Measurements from ENCODE around the gene MAX. TPM values are rescaled to one million over a fixed set of nuclear protein-coding genes. Genes with fewer than 3 reads are reported as not detected.

The MAX gene
- total RNA-seq, 1 experiment from 2014 or later = 72.9 TPM

GRCh38 chr14:65052832-65053231 lies 49.5 kb downstream of the MAX start:
- Mint-ChIP-seq H3K27me3 (ENCODE audit: low read depth) (no peaks in the 10 kb centered on the region), H3K4me3 (no peak overlapping the region), H3K9me3 (no peaks in the 10 kb centered on the region), H3K36me3 (ENCODE audit: insufficient read depth in 1 of 3, low read depth in 3 of 3) (peaks cover under 1 to 30% (median 20%) of the 10 kb centered on the region in 3 experiments), H3K4me1 (no peaks in the 10 kb centered on the region; a peak in 1 of 4 replicates), H3K27ac (peak overlapping the region in 2 of 3 experiments; percentile 7 to 87; a peak in 1 of 7 replicates)
- H3K79me1 ChIP-seq (ENCODE audit: insufficient read depth, low read depth, low read length, poor library complexity, severe bottlenecking) = no peaks in the 10 kb centered on the region
- H3K23me2 ChIP-seq (ENCODE audit: insufficient read length, low read depth, low read length, poor library complexity, severe bottlenecking) = no peaks in the 10 kb centered on the region
- no peak overlapping the region for H3K9ac ChIP-seq (ENCODE audit: extremely low read depth, insufficient read length, low read length)
- no peak overlapping the region for H3T11ph ChIP-seq (ENCODE audit: low read length)
- H3K9me3 ChIP-seq (ENCODE audit: control insufficient read depth, low read depth, low read length) = no peaks in the 10 kb centered on the region
- H3K4me1 ChIP-seq (ENCODE audit: insufficient read depth, low read length) = no peaks in the 10 kb centered on the region
- H2BK120ac ChIP-seq (ENCODE audit: low read depth, low read length, poor library complexity, severe bottlenecking) = no peak overlapping the region
- H3K4ac ChIP-seq (ENCODE audit: low read depth, low read length) = no peak overlapping the region
- H3K56ac ChIP-seq (ENCODE audit: insufficient read length, low read depth, low read length) = no peak overlapping the region
- no peak overlapping the region for H3K23ac ChIP-seq (ENCODE audit: insufficient read length, low read depth, low read length)
- H3K27me3 ChIP-seq (ENCODE audit: insufficient read depth, low read length) = no peaks in the 10 kb centered on the region
- H3K79me2 ChIP-seq (ENCODE audit: insufficient read depth, low read length) = peaks cover 2% of the 10 kb centered on the region; the same call in 1 of the 2 replicates
- WGBS (ENCODE audit: extremely low coverage, insufficient read length, low lambda C conversion rate) = no CpG with 5 or more reads among the region's 4 CpGs
- H2BK15ac ChIP-seq (ENCODE audit: low read depth, low read length) = no peak overlapping the region
- no peak overlapping the region for H3K14ac ChIP-seq (ENCODE audit: insufficient read depth, low read length)
- H2BK20ac ChIP-seq (ENCODE audit: low read depth, low read length, poor library complexity, severe bottlenecking) = no peak overlapping the region
- DNase-seq = no peak
- H4K8ac ChIP-seq (replicated peaks; ENCODE audit: insufficient read length, low read depth, low read length) = no peak overlapping the region
- H2BK12ac ChIP-seq (ENCODE audit: insufficient read length, low read depth, low read length) = no peak overlapping the region
- H2BK5ac ChIP-seq (ENCODE audit: insufficient read length, low read length) = no peak overlapping the region
- no peak overlapping the region for H2AFZ ChIP-seq (ENCODE audit: low read length)
- H4K20me1 ChIP-seq (ENCODE audit: control insufficient read depth, insufficient read depth, insufficient read length) = no peaks in the 10 kb centered on the region
- no peak overlapping the region for H4K91ac ChIP-seq (ENCODE audit: insufficient read length, low read depth, low read length)
- H4K5ac ChIP-seq (ENCODE audit: insufficient read length, low read depth, low read length) = no peak overlapping the region
- no peak overlapping the region for H3K27ac ChIP-seq (ENCODE audit: insufficient read length, low read depth, low read length)
- no peak overlapping the region for H2AK5ac ChIP-seq (ENCODE audit: insufficient read length, low read length)
- no peak for TF ChIP-seq CTCF (conservative IDR thresholded peaks at IDR 0.05)
- H3K4me2 ChIP-seq (ENCODE audit: insufficient read depth, insufficient read length, low read length) = no peak overlapping the region
- H3K18ac ChIP-seq (ENCODE audit: insufficient read length, low read depth, low read length) = no peak overlapping the region
